OCI-LY3 (cell line): Measurements from ENCODE around the gene FOXN4.

Experiments used
- H2AFZ ChIP-seq: fragments of 200-600, 300-600 bp; shearing (Covaris generic); 2 replicates; pipeline ENCODE4 v1.6.0; 2014; ENCODE audit warnings: antibody characterized with exemption, low read depth, low read length
- H3K27ac ChIP-seq: fragments of 200-600, 300-600 bp; sonication (generic); 2 replicates; pipeline ENCODE4 v1.5.1; 2014; ENCODE audit warnings: mild to moderate bottlenecking, low read length, moderate library complexity, mixed read lengths
- H3K27me3 ChIP-seq: fragments of 200-600, 300-600 bp; sonication (generic); 2 replicates; pipeline ENCODE4 v1.6.1; 2014; ENCODE audit warnings: low read depth, low read length, mixed read lengths
- H3K36me3 ChIP-seq: fragments of 200-600, 300-600 bp; sonication (generic); replicated peaks from 2 replicates; pipeline ENCODE3; 2014; ENCODE audit warnings: low read depth, low read length, mixed read lengths
- H3K4me1 ChIP-seq: fragments of 300-600, 200-600 bp; sonication (generic); 2 replicates; pipeline ENCODE4 v1.6.1; 2014; ENCODE audit warnings: low read length, mixed read lengths
- H3K4me2 ChIP-seq: fragments of 200-600, 300-600 bp; sonication (generic); 2 replicates; pipeline ENCODE4 v1.6.1; 2014; ENCODE audit warnings: low read length, mixed read lengths
- H3K4me3 ChIP-seq: fragments of 300-600, 200-600 bp; sonication (generic); 2 replicates; pipeline ENCODE4 v1.5.1; 2014; ENCODE audit warnings: antibody characterized with exemption, mild to moderate bottlenecking, low read length, moderate library complexity
- H3K79me2 ChIP-seq: fragments of 300-600, 200-600 bp; shearing (Covaris generic); 2 replicates; pipeline ENCODE4 v1.6.1; 2014; ENCODE audit warnings: mild to moderate bottlenecking, low read length, mixed read lengths
- H3K9ac ChIP-seq: fragments of 300-600, 200-600 bp; shearing (Covaris generic); 2 replicates; pipeline ENCODE4 v1.6.0; 2014; ENCODE audit warnings: mild to moderate bottlenecking, low read length, moderate library complexity
- H3K9me3 ChIP-seq: fragments of 200-600, 300-600 bp; shearing (Covaris generic); 2 replicates; pipeline ENCODE4 v1.6.1; 2014; ENCODE audit warnings: low read length, mixed read lengths; ENCODE audit not compliant: insufficient read depth
- H4K20me1 ChIP-seq: fragments of 200-600, 300-600 bp; sonication (generic); 2 replicates; pipeline ENCODE4 v1.6.1; 2016; ENCODE audit warnings: low read length, mixed read lengths; ENCODE audit not compliant: insufficient read depth
- CTCF ChIP-seq: fragments of 200-600, 300-600 bp; sonication (generic); IDR thresholded peaks from 2 replicates; pipeline ENCODE4 v1.5.1; 2014; ENCODE audit warnings: antibody characterized with exemption, low read length, low read depth
- EZH2phosphoT487 ChIP-seq: fragments of 200-600 bp; shearing (Covaris generic); IDR thresholded peaks from 2 replicates; pipeline ENCODE4 v1.6.1; 2018; ENCODE audit warnings: antibody characterized with exemption, mixed run types, low read depth

Gene FOXN4

GRCh38 chr12:109299849-109300248, 9.2 kb downstream of the FOXN4 start:
- Histone ChIP-seq H3K9ac (no peak overlapping the region), H3K4me3 (no peak overlapping the region), H2AFZ (no peak overlapping the region), H3K4me2 (no peak overlapping the region), H4K20me1 (no peaks in the 10 kb centered on the region), H3K9me3 (no peaks in the 10 kb centered on the region), H3K27me3 (peaks cover 14% of the 10 kb centered on the region), H3K27ac (no peak overlapping the region), H3K36me3 (no peaks in the 10 kb centered on the region), H3K4me1 (no peaks in the 10 kb centered on the region), H3K79me2 (no peaks in the 10 kb centered on the region)
- TF ChIP-seq EZH2phosphoT487, result no peak
- TF ChIP-seq CTCF, result no peak

- Histone ChIP-seq H2AFZ (no peak overlapping the region), H3K9ac (no peak overlapping the region), H3K79me2 (no peaks in the 10 kb centered on the region), H3K36me3 (no peaks in the 10 kb centered on the region), H3K27me3 (no peaks in the 10 kb centered on the region), H3K27ac (no peak overlapping the region), H4K20me1 (no peaks in the 10 kb centered on the region), H3K4me3 (no peak overlapping the region), H3K4me2 (no peak overlapping the region), H3K4me1 (no peaks in the 10 kb centered on the region), H3K9me3 (no peaks in the 10 kb centered on the region)
- TF ChIP-seq EZH2phosphoT487, result no peak
- no peak for TF ChIP-seq CTCF
These were observed 12.7 kb downstream of the FOXN4 start for GRCh38 chr12:109296431-109296830.

- H3K9ac ChIP-seq, result no peak overlapping the region
- H3K4me3 ChIP-seq, result no peak overlapping the region
- H3K4me2 ChIP-seq, result no peak overlapping the region
- no peak overlapping the region for H3K27ac ChIP-seq
- no peaks in the 10 kb centered on the region for H3K27me3 ChIP-seq
- H4K20me1 ChIP-seq, result no peaks in the 10 kb centered on the region
- H3K9me3 ChIP-seq, result no peaks in the 10 kb centered on the region
- H3K36me3 ChIP-seq, result no peaks in the 10 kb centered on the region
- H3K79me2 ChIP-seq, result no peaks in the 10 kb centered on the region
- no peak overlapping the region for H2AFZ ChIP-seq
- H3K4me1 ChIP-seq, result no peaks in the 10 kb centered on the region
- no peak for TF ChIP-seq EZH2phosphoT487
- no peak for TF ChIP-seq CTCF
These were observed 13.2 kb downstream of the FOXN4 start for GRCh38 chr12:109295764-109296425.

- Histone ChIP-seq H3K27ac (no peak overlapping the region), H3K79me2 (no peaks in the 10 kb centered on the region), H3K27me3 (no peaks in the 10 kb centered on the region), H3K9ac (no peak overlapping the region), H3K9me3 (no peaks in the 10 kb centered on the region), H3K4me3 (no peak overlapping the region), H4K20me1 (no peaks in the 10 kb centered on the region), H3K4me2 (no peak overlapping the region), H3K4me1 (no peaks in the 10 kb centered on the region), H3K36me3 (no peaks in the 10 kb centered on the region), H2AFZ (no peak overlapping the region)
- no peak for TF ChIP-seq EZH2phosphoT487
- TF ChIP-seq CTCF, result no peak
These were observed 14.7 kb downstream of the FOXN4 start for GRCh38 chr12:109294286-109294796.
